ENCODE measurements around the gene MOXD1. TPM values are rescaled to one million over a fixed set of nuclear protein-coding genes. Genes with fewer than 3 reads are reported as not detected.

MOXD1 gene
- total and polyA plus RNA-seq, 2 of the 8 experiments (the other 6 are each of a cell fraction or from before 2014, with no cell fraction given), result 1.6 to 3.5 TPM

- Histone ChIP-seq H3K27ac (ENCODE audit: low read depth, low read length) (no peak overlapping the region), H3K18ac (ENCODE audit: extremely low read depth, low read length) (no peak overlapping the region), H3K23me2 (ENCODE audit: low read depth, low read length) (no peaks in the 10 kb centered on the region), H3K79me2 (ENCODE audit: control insufficient read depth in 1 of 2, insufficient read depth in 2 of 2, low read length in 2 of 2) (no peaks in the 10 kb centered on the region), H3K27me3 (replicated peaks in 1 of 4; ENCODE audit: control insufficient read depth in 3 of 4, extremely low read depth in 1 of 4, insufficient read depth in 3 of 4, low read length in 3 of 4) (no peaks in the 10 kb centered on the region), H3K9me3 (ENCODE audit: insufficient read depth in 2 of 2, low read depth in 1 of 2, low read length in 1 of 2) (no peaks in the 10 kb centered on the region), H3K23ac (ENCODE audit: insufficient read length) (no peak overlapping the region), H2BK12ac (ENCODE audit: low read depth, low read length) (no peak overlapping the region), H3K4ac (replicated peaks; ENCODE audit: insufficient read length, low read depth, low read length) (no peak overlapping the region), H4K91ac (replicated peaks; ENCODE audit: insufficient read length, low read length) (no peak overlapping the region), H3K4me1 (replicated peaks in 1 of 4; ENCODE audit: control insufficient read depth in 3 of 4, insufficient read depth in 4 of 4, low read length in 3 of 4) (peaks cover 0 to 4% (median 0%) of the 10 kb centered on the region in 4 experiments; a peak in 2 of 7 replicates), H3K79me1 (ENCODE audit: low read depth, low read length) (no peaks in the 10 kb centered on the region), H2BK15ac (ENCODE audit: low read length) (no peak overlapping the region), H3K4me2 (ENCODE audit: insufficient read depth in 1 of 2, low read depth in 2 of 2, low read length in 2 of 2) (no peak overlapping the region), H3K14ac (ENCODE audit: insufficient read length) (no peak overlapping the region), H3K4me3 (ENCODE audit: extremely low read depth in 1 of 4, insufficient read depth in 2 of 4, low read depth in 3 of 4, low read length in 4 of 4) (no peak overlapping the region), H4K5ac (ENCODE audit: insufficient read length, low read depth, low read length) (no peak overlapping the region), H3K36me3 (ENCODE audit: control insufficient read depth in 2 of 4, insufficient read depth in 4 of 4, low read length in 3 of 4) (no peaks in the 10 kb centered on the region), H4K8ac (ENCODE audit: extremely low read depth, insufficient read depth, low read length) (no peak overlapping the region), H3K9ac (replicated peaks in 1 of 4; ENCODE audit: extremely low read depth in 1 of 4, low read depth in 3 of 4, low read length in 3 of 4) (no peak overlapping the region), H2BK5ac (ENCODE audit: low read depth, low read length) (no peak overlapping the region), H2BK20ac (ENCODE audit: low read length) (no peak overlapping the region), H4K20me1 (replicated peaks in 1 of 2; ENCODE audit: control insufficient read depth in 1 of 2, insufficient read depth in 2 of 2, low read length in 2 of 2) (no peaks in the 10 kb centered on the region), H2AFZ (ENCODE audit: low read length) (no peak overlapping the region), H2AK5ac (ENCODE audit: low read depth, low read length) (no peak overlapping the region), H2BK120ac (replicated peaks; ENCODE audit: low read depth, low read length) (no peak overlapping the region), H3K56ac (replicated peaks; ENCODE audit: insufficient read length, low read depth, low read length) (no peak overlapping the region)
- ChIA-PET CTCF (ENCODE audit: partially characterized antibody) (interaction anchor here (2.1 to 2.4 kb wide), 2 partner anchors 37 to 55 kb away, joined by 7 to 12 read pairs; no protein-coding TSS in a partner anchor), POLR2A (ENCODE audit: partially characterized antibody) (no interaction called here)
- 69% methylated on average over 4 of the region's 4 CpGs; no CpG with 5 or more reads in 1 of the 2 experiments for WGBS, 2 experiments (ENCODE audit: extremely low coverage in 1 of 2, insufficient coverage in 1 of 2, insufficient read length in 1 of 2, insufficient replicate concordance in 2 of 2, low coverage in 1 of 2, low lambda C conversion rate in 2 of 2, missing lambda C conversion rate in 1 of 2)
- FAIRE-seq, result no peak
- DNase-seq (ENCODE audit: low read depth in 1 of 2, low spot score in 2 of 2), result no peak
- TF ChIP-seq CBX8 (IDR thresholded peaks at IDR 0.05; ENCODE audit: borderline replicate concordance, low read depth, low read length) (no peak), TAF1 (IDR thresholded peaks at IDR 0.05; ENCODE audit: low read depth, low read length) (no peak), SP2 (IDR thresholded peaks at IDR 0.05; ENCODE audit: low read length) (no peak), GABPA (IDR thresholded peaks at IDR 0.05; ENCODE audit: borderline replicate concordance, insufficient read depth, low read length) (no peak), JUND (IDR thresholded peaks at IDR 0.05; ENCODE audit: low read length) (no peak), EP300 (IDR thresholded peaks at IDR 0.05; ENCODE audit: borderline replicate concordance in 1 of 2, low read depth in 2 of 2, low read length in 2 of 2) (no peak), NANOG (IDR thresholded peaks at IDR 0.05; ENCODE audit: insufficient read depth, low read depth, low read length, poor library complexity, severe bottlenecking) (no peak), ZNF274 (IDR thresholded peaks at IDR 0.05; ENCODE audit: borderline replicate concordance, extremely low read depth, low read length) (no peak), RNF2 (IDR thresholded peaks at IDR 0.05; ENCODE audit: borderline replicate concordance, low read depth, low read length, missing control alignments, poor library complexity, severe bottlenecking) (no peak), RAD21 (IDR thresholded peaks at IDR 0.05 in 1 of 2, conservative IDR thresholded peaks at IDR 0.05 in 1 of 2; ENCODE audit: low read depth in 2 of 2, low read length in 2 of 2) (no peak), SUZ12 (IDR thresholded peaks at IDR 0.05; ENCODE audit: low read length) (no peak), CREB1 (IDR thresholded peaks at IDR 0.05) (no peak), POU5F1 (IDR thresholded peaks at IDR 0.05; ENCODE audit: low read depth, low read length) (no peak), SIRT6 (IDR thresholded peaks at IDR 0.05; ENCODE audit: low read length) (no peak)
Measured at GRCh38 chr6:132334521-132334885, 66.8 kb downstream of the MOXD1 start.
